ENCODE measurements around the gene SNAPC4.

SNAPC4 gene

GRCh38 chr9:136385015-136385414 is 15.0 kb downstream of the SNAPC4 start:
- DNase-seq = peak; percentile 46

- no peak for DNase-seq
These were observed 16.5 kb downstream of the SNAPC4 start for GRCh38 chr9:136383436-136383835.

- no peak for DNase-seq
These were observed 17.9 kb downstream of the SNAPC4 start for GRCh38 chr9:136381966-136382513.

- no peak for DNase-seq
These were observed 18.7 kb downstream of the SNAPC4 start for GRCh38 chr9:136381311-136381710.

- no peak for DNase-seq
These were observed 19.6 kb downstream of the SNAPC4 start for GRCh38 chr9:136380381-136380780.

- no peak for DNase-seq
These were observed 20.1 kb downstream of the SNAPC4 start for GRCh38 chr9:136379891-136380290.

GRCh38 chr9:136379401-136379800 is 20.6 kb downstream of the SNAPC4 start:
- DNase-seq = no peak

GRCh38 chr9:136379003-136379287 is 21.0 kb downstream of the SNAPC4 start:
- no peak for DNase-seq

- DNase-seq = no peak
These were observed 21.6 kb downstream of the SNAPC4 start for GRCh38 chr9:136378170-136379002.

- no peak for DNase-seq
These were observed 22.4 kb downstream of the SNAPC4 start for GRCh38 chr9:136377341-136378169.

GRCh38 chr9:136376457-136376856 is 23.5 kb downstream of the SNAPC4 start:
- DNase-seq = no peak

GRCh38 chr9:136375096-136375495 is 24.9 kb downstream of the SNAPC4 start:
- DNase-seq = no peak

- no peak for DNase-seq
These were observed 25.8 kb downstream of the SNAPC4 start for GRCh38 chr9:136374183-136374575.

- DNase-seq = no peak
These were observed 26.4 kb downstream of the SNAPC4 start, which contains the start of gene CARD9 for GRCh38 chr9:136373300-136374182. CARD9 (minus strand) TSS chr9:136373669; CDS start chr9:136372078, 1,591 bp downstream.

- no peak for DNase-seq
These were observed 27.2 kb downstream of the SNAPC4 start for GRCh38 chr9:136372561-136373299.

- DNase-seq = no peak
These were observed 28.0 kb downstream of the SNAPC4 start for GRCh38 chr9:136372006-136372405.

- DNase-seq = no peak
These were observed 28.5 kb downstream of the SNAPC4 start for GRCh38 chr9:136371533-136371880.

- DNase-seq = no peak
These were observed 29.1 kb downstream of the SNAPC4 start for GRCh38 chr9:136370687-136371532.

- no peak for DNase-seq
These were observed 29.9 kb downstream of the SNAPC4 start for GRCh38 chr9:136370037-136370436.

GRCh38 chr9:136368190-136368589 is 31.8 kb downstream of the SNAPC4 start:
- DNase-seq = no peak

Measured in CD4-positive, alpha-beta T cell treated with Interleukin-10 for 1 hour (primary cell).